Muscle of leg (tissue), 16 donors: ENCODE data around the gene PYCR2. TPM values are rescaled to one million over a fixed set of nuclear protein-coding genes. Genes with fewer than 3 reads are reported as not detected.
A peak's percentile ranks its signal among the peaks of the same experiment; 100 is the strongest.
"Not testable (repeated sequence)": the region's sequence is repeated elsewhere in the genome, so short reads cannot be mapped to it uniquely, and the experiment has no call there.

Experiments used
- DNase-seq: peaks from one replicate; pipeline ENCODE4 v3.0.0; 2013
- H3K27ac ChIP-seq: one replicate; pipeline ENCODE4 v1.5.1; 2013; ENCODE audit warnings: mild to moderate bottlenecking, low read length, control low read depth
- H3K27me3 ChIP-seq: one replicate; pipeline ENCODE4 v1.6.1; 2013; ENCODE audit warnings: low read length; ENCODE audit not compliant: control insufficient read depth, insufficient read depth
- H3K36me3 ChIP-seq: one replicate; pipeline ENCODE4 v1.6.1; 2013; ENCODE audit warnings: low read length; ENCODE audit not compliant: control insufficient read depth, insufficient read depth
- H3K4me1 ChIP-seq: one replicate; pipeline ENCODE4 v1.6.1; 2013; ENCODE audit warnings: low read length; ENCODE audit not compliant: control insufficient read depth, insufficient read depth
- H3K4me3 ChIP-seq: one replicate; pipeline ENCODE4 v1.5.1; 2013; ENCODE audit warnings: low read length, control low read depth
- H3K9me3 ChIP-seq: replicated peaks from 2 replicates; pipeline ENCODE4 v1.6.1; 2013; ENCODE audit warnings: low read depth, low read length; ENCODE audit not compliant: control insufficient read depth
- WGBS: methylation state at CpG from one replicate; pipeline ENCODE4 v1.1.5; 2013; ENCODE audit warnings: missing lambda C conversion rate; ENCODE audit not compliant: insufficient coverage; 5-methylcytosine and 5-hydroxymethylcytosine counted together
- long read RNA-seq, 11 donors: transcript quantifications; one replicate each; lab custom pipeline, GENCODE V29; 2026
- polyA plus RNA-seq, 8 donors: library from polyadenylated mRNA; unstranded; fragments of 120-200 nt; gene quantifications; one replicate each; pipeline versions ENCODE4 v1.2.1 to v1.2.3, GENCODE V29; 2013; ENCODE audit warnings: inconsistent platforms in 1 of 8, low replicate concordance in 1 of 8; ENCODE audit not compliant: insufficient read length in 8 of 8, insufficient read depth in 1 of 8
- total RNA-seq: library from RNA; stranded (reverse); fragments of 120-200 nt; gene quantifications from one replicate; pipeline ENCODE4 v1.2.4, GENCODE V29; 2013

PYCR2 gene
- 21.8 TPM for total RNA-seq
- 10 to 100 TPM; 34.2 to 37.0 (median 35.0) TPM for polyA plus RNA-seq
- long read RNA-seq, donor 1, transcript PYCR2-201 (7 exons, 1,689 nt): major isoform, 6 of 23 reads
- long read RNA-seq, donor 1, partial matches to known transcripts: 17 of 23 reads
- long read RNA-seq, donor 1, other reads (novel, unspliced or antisense): 0 of 23 reads
- long read RNA-seq, donor 2: 0 reads
- long read RNA-seq, donor 3, transcript PYCR2-201 (7 exons, 1,689 nt): major isoform, 11 of 12 reads
- long read RNA-seq, donor 3, partial matches to known transcripts: 0 of 12 reads
- long read RNA-seq, donor 3, other reads (novel, unspliced or antisense): 0 of 12 reads
- long read RNA-seq, donor 4, transcript PYCR2-201 (7 exons, 1,689 nt): major isoform, 8 of 8 reads
- long read RNA-seq, donor 4, partial matches to known transcripts: 0 of 8 reads
- long read RNA-seq, donor 4, other reads (novel, unspliced or antisense): 0 of 8 reads
- long read RNA-seq, donor 5, transcript PYCR2-201 (7 exons, 1,689 nt): major isoform, 17 of 23 reads
- long read RNA-seq, donor 5, partial matches to known transcripts: 0 of 23 reads
- long read RNA-seq, donor 5, other reads (novel, unspliced or antisense): 5 of 23 reads
- long read RNA-seq, donor 6, transcript PYCR2-201 (7 exons, 1,689 nt): major isoform, 24 of 24 reads
- long read RNA-seq, donor 6, partial matches to known transcripts: 0 of 24 reads
- long read RNA-seq, donor 6, other reads (novel, unspliced or antisense): 0 of 24 reads
- long read RNA-seq, donor 7, transcript PYCR2-201 (7 exons, 1,689 nt): major isoform, 19 of 20 reads
- long read RNA-seq, donor 7, partial matches to known transcripts: 0 of 20 reads
- long read RNA-seq, donor 7, other reads (novel, unspliced or antisense): 0 of 20 reads
- long read RNA-seq, donor 8, partial matches to known transcripts: 0 of 4 reads
- long read RNA-seq, donor 8, other reads (novel, unspliced or antisense): 0 of 4 reads
- long read RNA-seq, donor 9, transcript PYCR2-201 (7 exons, 1,689 nt): major isoform, 9 of 9 reads
- long read RNA-seq, donor 9, partial matches to known transcripts: 0 of 9 reads
- long read RNA-seq, donor 9, other reads (novel, unspliced or antisense): 0 of 9 reads
- long read RNA-seq, donor 10, transcript PYCR2-201 (7 exons, 1,689 nt): major isoform, 6 of 6 reads
- long read RNA-seq, donor 10, partial matches to known transcripts: 0 of 6 reads
- long read RNA-seq, donor 10, other reads (novel, unspliced or antisense): 0 of 6 reads
- long read RNA-seq, donor 11, transcript PYCR2-201 (7 exons, 1,689 nt): major isoform, 10 of 10 reads
- long read RNA-seq, donor 11, partial matches to known transcripts: 0 of 10 reads
- long read RNA-seq, donor 11, other reads (novel, unspliced or antisense): 0 of 10 reads

GRCh38 chr1:225923692-225924555 lies at the start of gene PYCR2:
PYCR2 (minus strand) TSS chr1:225924250; CDS start chr1:225924110, 140 bp downstream.
- Histone ChIP-seq H3K4me3 (peak within 1 kb of the TSS; percentile 83), H3K27ac (peak within 1 kb of the TSS; percentile 87), H3K36me3 (peaks cover 30% of the 10 kb centered on the region), H3K4me1 (peaks cover 15% of the 10 kb centered on the region), H3K27me3 (no peaks in the 10 kb centered on the region), H3K9me3 (no peaks in the 10 kb centered on the region)
- peak; percentile 97 for DNase-seq
- WGBS: under 1% methylated on average over 62 of the region's 80 CpGs

GRCh38 chr1:225973158-225973557 lies 49.1 kb upstream of the PYCR2 start:
- Histone ChIP-seq H3K36me3 (peaks cover 7% of the 10 kb centered on the region), H3K9me3 (no peaks in the 10 kb centered on the region), H3K27ac (no peak overlapping the region), H3K4me3 (no peak overlapping the region), H3K4me1 (no peaks in the 10 kb centered on the region), H3K27me3 (no peaks in the 10 kb centered on the region)
- 89% methylated on average over 1 of the region's 5 CpGs for WGBS
- no peak for DNase-seq

GRCh38 chr1:225972344-225973152 lies 48.5 kb upstream of the PYCR2 start:
- no peak for DNase-seq
- WGBS: 83% methylated on average over 11 of the region's 15 CpGs
- Histone ChIP-seq H3K4me1 (no peaks in the 10 kb centered on the region), H3K9me3 (no peaks in the 10 kb centered on the region), H3K27me3 (no peaks in the 10 kb centered on the region), H3K27ac (no peak overlapping the region), H3K36me3 (peaks cover under 1% of the 10 kb centered on the region), H3K4me3 (no peak overlapping the region)

GRCh38 chr1:225970592-225971157 lies 46.6 kb upstream of the PYCR2 start:
- H3K4me1 ChIP-seq, DNase-seq, H3K27me3 ChIP-seq, H3K9me3 ChIP-seq, H3K4me3 ChIP-seq, H3K27ac ChIP-seq, H3K36me3 ChIP-seq: not testable (repeated sequence)
- WGBS: 67% methylated on average over 15 of the region's 16 CpGs

- not testable (repeated sequence) for H3K4me3 ChIP-seq, H3K4me1 ChIP-seq, H3K27me3 ChIP-seq, H3K9me3 ChIP-seq, H3K36me3 ChIP-seq, DNase-seq, H3K27ac ChIP-seq
- 97% methylated on average over 13 of the region's 28 CpGs for WGBS
These were observed 45.7 kb upstream of the PYCR2 start for GRCh38 chr1:225969751-225970150.

- peaks cover 5% of the 10 kb centered on the region for H3K4me1 ChIP-seq
- H3K9me3 ChIP-seq: no peaks in the 10 kb centered on the region
- no peak overlapping the region for H3K4me3 ChIP-seq
- H3K27me3 ChIP-seq: peaks cover 6% of the 10 kb centered on the region
- no peak overlapping the region for H3K27ac ChIP-seq
- no peaks in the 10 kb centered on the region for H3K36me3 ChIP-seq
- no peak for DNase-seq
- 83% methylated on average over 4 of the region's 5 CpGs for WGBS
These were observed 41.2 kb upstream of the PYCR2 start for GRCh38 chr1:225965231-225965630.

GRCh38 chr1:225963735-225964530 lies 39.9 kb upstream of the PYCR2 start:
- peaks cover 5% of the 10 kb centered on the region for H3K4me1 ChIP-seq

GRCh38 chr1:225962440-225962975 lies 38.5 kb upstream of the PYCR2 start:
- H3K4me1 ChIP-seq: peaks cover 5% of the 10 kb centered on the region
- H3K4me3 ChIP-seq: no peak overlapping the region
- peaks cover 6% of the 10 kb centered on the region for H3K27me3 ChIP-seq
- no peaks in the 10 kb centered on the region for H3K9me3 ChIP-seq
- DNase-seq: no peak
- H3K36me3 ChIP-seq: no peaks in the 10 kb centered on the region
- H3K27ac ChIP-seq: no peak overlapping the region
- WGBS: 2% methylated on average over 13 of the region's 21 CpGs

More at GRCh38 chr1:225963735-225964530, 39.9 kb upstream of the PYCR2 start:
- Histone ChIP-seq H3K27ac (no peak overlapping the region), H3K9me3 (no peaks in the 10 kb centered on the region), H3K36me3 (no peaks in the 10 kb centered on the region), H3K4me3 (no peak overlapping the region), H3K27me3 (peaks cover 6% of the 10 kb centered on the region)
- WGBS: 100% methylated on average over 2 of the region's 15 CpGs
- no peak for DNase-seq
